GM12878 (cell line): ENCODE measurements around the gene EP400. TPM values are rescaled to one million over a fixed set of nuclear protein-coding genes. Genes with fewer than 3 reads are reported as not detected.

Experiments
- CREB1 ChIP-seq: IDR thresholded peaks from 2 replicates; pipeline ENCODE4 v1.6.1; 2012; ENCODE audit warnings: low read depth, mild to moderate bottlenecking, inconsistent platforms
- HCFC1 ChIP-seq: fragments of 150-350 bp; IDR thresholded peaks from 2 replicates; pipeline ENCODE4 v1.6.1; 2014; ENCODE audit warnings: low read length
- MEF2A ChIP-seq: IDR thresholded peaks from 2 replicates; pipeline ENCODE4 v1.6.1; 2011; ENCODE audit warnings: low read depth, mild to moderate bottlenecking, low read length, moderate library complexity; ENCODE audit not compliant: insufficient read depth
- MXI1 ChIP-seq: fragments of 150-350 bp; IDR thresholded peaks from 2 replicates; pipeline ENCODE4 v1.6.1; 2011; ENCODE audit warnings: low read depth, mild to moderate bottlenecking, inconsistent platforms, low read length, improper control_type of control experiment
- MYC ChIP-seq: IDR thresholded peaks from 2 replicates; pipeline ENCODE4 v1.6.1; 2011; ENCODE audit warnings: mild to moderate bottlenecking, low read length, moderate library complexity, inconsistent platforms; ENCODE audit not compliant: insufficient read depth, insufficient replicate concordance, insufficient read length, severe bottlenecking
- NR2C2 ChIP-seq: IDR thresholded peaks from 2 replicates; pipeline ENCODE4 v1.6.1; 2011; ENCODE audit warnings: borderline replicate concordance, low read depth; ENCODE audit not compliant: control insufficient read depth, insufficient read length
- STAT1 ChIP-seq: fragments of 450-650 bp; conservative IDR thresholded peaks from 2 replicates; pipeline ENCODE4 v1.6.1; 2014; ENCODE audit warnings: antibody characterized with exemption, mild to moderate bottlenecking
- polyA plus RNA-seq, 11 experiments: library from polyadenylated mRNA; depleted of rRNA in 4 of 11; unstranded in 6 of 11; stranded (reverse) in 5 of 11; fragments of >200 nt; fragmentation: Nextera tagmentation in 4 of 11; fragmentation: Illumina TruSeq in 1 of 11; extraction: Ambion mirVana in 4 of 11; extraction: Trizol in 1 of 11; gene quantifications; 1 replicate in 1 of 11; 2 replicates in 10 of 11; pipeline versions ENCODE4 v1.2.1 to v1.2.3, GENCODE V29; 2011 to 2016; ENCODE audit warnings: inconsistent platforms in 2 of 11, missing spikeins in 2 of 11, low read depth in 1 of 11
- total RNA-seq, 4 experiments: library from RNA; depleted of rRNA in 3 of 4; stranded (reverse); fragments of >200 nt in 3 of 4; fragmentation: Illumina TruSeq in 1 of 4; extraction: Trizol in 1 of 4; gene quantifications; 2 replicates each; pipeline versions ENCODE4 v1.2.1 to v1.2.3, GENCODE V29; 2013 to 2021
- TF ChIP-seq, protein P1 (sequence below): fragments of 450-650 bp; IDR thresholded peaks from 2 replicates; pipeline ENCODE4 v1.6.1; 2017; ENCODE audit warnings: low read depth, mild to moderate bottlenecking, moderate library complexity
- TF ChIP-seq, protein P2 (sequence below): fragments of 450-650 bp; IDR thresholded peaks from 2 replicates; pipeline ENCODE4 v1.6.1; 2017; ENCODE audit warnings: mild to moderate bottlenecking, moderate library complexity
- TF ChIP-seq, protein P3 (sequence below): fragments of 150-350 bp; IDR thresholded peaks from 2 replicates; pipeline ENCODE4 v1.6.1; 2016; ENCODE audit warnings: low read depth, low read length
- TF ChIP-seq, protein P4 (sequence below): IDR thresholded peaks from 2 replicates; pipeline ENCODE4 v1.6.1; 2011; ENCODE audit warnings: low read depth, low read length, improper control_type of control experiment, borderline replicate concordance
- TF ChIP-seq, protein P5 (sequence below): IDR thresholded peaks from 2 replicates; pipeline ENCODE4 v1.6.1; 2012; ENCODE audit warnings: low read depth, low read length, improper control_type of control experiment
- TF ChIP-seq, protein P6 (sequence below): fragments of 150-350 bp; IDR thresholded peaks from 2 replicates; pipeline ENCODE4 v1.6.1; 2014; ENCODE audit warnings: mild to moderate bottlenecking, low read depth, low read length

EP400 gene
- total and polyA plus RNA-seq, 10 of the 15 experiments (the other 5 are each of a cell fraction or from before 2014, with no cell fraction given): 3.8 to 44.2 (median 8.4) TPM

DNA sequence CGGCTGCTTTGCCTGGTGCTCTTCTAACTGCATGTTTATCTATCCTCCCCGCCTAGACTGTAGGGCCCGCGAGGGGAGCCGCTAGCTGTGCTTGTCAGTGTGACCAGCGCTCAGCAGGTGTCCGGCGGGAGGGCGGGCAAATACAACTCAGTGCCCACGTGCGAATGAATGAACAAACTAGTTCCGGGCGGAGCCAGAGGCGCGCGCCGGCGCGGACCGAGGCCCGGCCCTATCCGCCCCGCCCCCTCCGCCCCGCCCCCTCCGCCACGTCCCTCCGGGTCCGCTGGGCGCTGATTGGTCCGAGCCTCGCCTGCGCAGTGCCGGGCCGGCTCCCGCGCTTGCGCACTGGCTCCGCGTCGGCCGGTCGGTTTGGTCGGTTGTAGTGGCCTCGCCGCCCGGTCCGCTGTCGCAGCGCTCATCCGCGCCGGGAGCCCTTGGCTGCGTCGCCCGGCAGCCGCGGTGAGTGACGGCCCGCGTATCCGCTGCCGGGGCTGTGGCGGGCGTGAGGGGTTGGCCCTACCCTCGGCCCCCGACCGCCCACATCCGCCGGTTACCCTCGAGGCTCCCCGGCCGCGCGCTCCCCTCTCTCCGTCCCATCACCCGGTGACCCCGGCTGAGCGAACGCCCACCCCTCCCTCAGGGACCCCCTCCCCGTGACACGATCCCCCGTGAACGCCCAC is 134.3 kb downstream of the EP400 start (continued):
- TF ChIP-seq MYC: no peak
- TF ChIP-seq, protein P1, sequence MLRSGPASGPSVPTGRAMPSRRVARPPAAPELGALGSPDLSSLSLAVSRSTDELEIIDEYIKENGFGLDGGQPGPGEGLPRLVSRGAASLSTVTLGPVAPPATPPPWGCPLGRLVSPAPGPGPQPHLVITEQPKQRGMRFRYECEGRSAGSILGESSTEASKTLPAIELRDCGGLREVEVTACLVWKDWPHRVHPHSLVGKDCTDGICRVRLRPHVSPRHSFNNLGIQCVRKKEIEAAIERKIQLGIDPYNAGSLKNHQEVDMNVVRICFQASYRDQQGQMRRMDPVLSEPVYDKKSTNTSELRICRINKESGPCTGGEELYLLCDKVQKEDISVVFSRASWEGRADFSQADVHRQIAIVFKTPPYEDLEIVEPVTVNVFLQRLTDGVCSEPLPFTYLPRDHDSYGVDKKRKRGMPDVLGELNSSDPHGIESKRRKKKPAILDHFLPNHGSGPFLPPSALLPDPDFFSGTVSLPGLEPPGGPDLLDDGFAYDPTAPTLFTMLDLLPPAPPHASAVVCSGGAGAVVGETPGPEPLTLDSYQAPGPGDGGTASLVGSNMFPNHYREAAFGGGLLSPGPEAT: no peak
- TF ChIP-seq, protein P2, sequence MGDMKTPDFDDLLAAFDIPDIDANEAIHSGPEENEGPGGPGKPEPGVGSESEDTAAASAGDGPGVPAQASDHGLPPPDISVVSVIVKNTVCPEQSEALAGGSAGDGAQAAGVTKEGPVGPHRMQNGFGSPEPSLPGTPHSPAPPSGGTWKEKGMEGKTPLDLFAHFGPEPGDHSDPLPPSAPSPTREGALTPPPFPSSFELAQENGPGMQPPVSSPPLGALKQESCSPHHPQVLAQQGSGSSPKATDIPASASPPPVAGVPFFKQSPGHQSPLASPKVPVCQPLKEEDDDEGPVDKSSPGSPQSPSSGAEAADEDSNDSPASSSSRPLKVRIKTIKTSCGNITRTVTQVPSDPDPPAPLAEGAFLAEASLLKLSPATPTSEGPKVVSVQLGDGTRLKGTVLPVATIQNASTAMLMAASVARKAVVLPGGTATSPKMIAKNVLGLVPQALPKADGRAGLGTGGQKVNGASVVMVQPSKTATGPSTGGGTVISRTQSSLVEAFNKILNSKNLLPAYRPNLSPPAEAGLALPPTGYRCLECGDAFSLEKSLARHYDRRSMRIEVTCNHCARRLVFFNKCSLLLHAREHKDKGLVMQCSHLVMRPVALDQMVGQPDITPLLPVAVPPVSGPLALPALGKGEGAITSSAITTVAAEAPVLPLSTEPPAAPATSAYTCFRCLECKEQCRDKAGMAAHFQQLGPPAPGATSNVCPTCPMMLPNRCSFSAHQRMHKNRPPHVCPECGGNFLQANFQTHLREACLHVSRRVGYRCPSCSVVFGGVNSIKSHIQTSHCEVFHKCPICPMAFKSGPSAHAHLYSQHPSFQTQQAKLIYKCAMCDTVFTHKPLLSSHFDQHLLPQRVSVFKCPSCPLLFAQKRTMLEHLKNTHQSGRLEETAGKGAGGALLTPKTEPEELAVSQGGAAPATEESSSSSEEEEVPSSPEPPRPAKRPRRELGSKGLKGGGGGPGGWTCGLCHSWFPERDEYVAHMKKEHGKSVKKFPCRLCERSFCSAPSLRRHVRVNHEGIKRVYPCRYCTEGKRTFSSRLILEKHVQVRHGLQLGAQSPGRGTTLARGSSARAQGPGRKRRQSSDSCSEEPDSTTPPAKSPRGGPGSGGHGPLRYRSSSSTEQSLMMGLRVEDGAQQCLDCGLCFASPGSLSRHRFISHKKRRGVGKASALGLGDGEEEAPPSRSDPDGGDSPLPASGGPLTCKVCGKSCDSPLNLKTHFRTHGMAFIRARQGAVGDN: no peak
- no peak for TF ChIP-seq MEF2A
- no peak for TF ChIP-seq NR2C2
- TF ChIP-seq CREB1: no peak
- TF ChIP-seq, protein P3, sequence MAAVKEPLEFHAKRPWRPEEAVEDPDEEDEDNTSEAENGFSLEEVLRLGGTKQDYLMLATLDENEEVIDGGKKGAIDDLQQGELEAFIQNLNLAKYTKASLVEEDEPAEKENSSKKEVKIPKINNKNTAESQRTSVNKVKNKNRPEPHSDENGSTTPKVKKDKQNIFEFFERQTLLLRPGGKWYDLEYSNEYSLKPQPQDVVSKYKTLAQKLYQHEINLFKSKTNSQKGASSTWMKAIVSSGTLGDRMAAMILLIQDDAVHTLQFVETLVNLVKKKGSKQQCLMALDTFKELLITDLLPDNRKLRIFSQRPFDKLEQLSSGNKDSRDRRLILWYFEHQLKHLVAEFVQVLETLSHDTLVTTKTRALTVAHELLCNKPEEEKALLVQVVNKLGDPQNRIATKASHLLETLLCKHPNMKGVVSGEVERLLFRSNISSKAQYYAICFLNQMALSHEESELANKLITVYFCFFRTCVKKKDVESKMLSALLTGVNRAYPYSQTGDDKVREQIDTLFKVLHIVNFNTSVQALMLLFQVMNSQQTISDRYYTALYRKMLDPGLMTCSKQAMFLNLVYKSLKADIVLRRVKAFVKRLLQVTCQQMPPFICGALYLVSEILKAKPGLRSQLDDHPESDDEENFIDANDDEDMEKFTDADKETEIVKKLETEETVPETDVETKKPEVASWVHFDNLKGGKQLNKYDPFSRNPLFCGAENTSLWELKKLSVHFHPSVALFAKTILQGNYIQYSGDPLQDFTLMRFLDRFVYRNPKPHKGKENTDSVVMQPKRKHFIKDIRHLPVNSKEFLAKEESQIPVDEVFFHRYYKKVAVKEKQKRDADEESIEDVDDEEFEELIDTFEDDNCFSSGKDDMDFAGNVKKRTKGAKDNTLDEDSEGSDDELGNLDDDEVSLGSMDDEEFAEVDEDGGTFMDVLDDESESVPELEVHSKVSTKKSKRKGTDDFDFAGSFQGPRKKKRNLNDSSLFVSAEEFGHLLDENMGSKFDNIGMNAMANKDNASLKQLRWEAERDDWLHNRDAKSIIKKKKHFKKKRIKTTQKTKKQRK: no peak
- TF ChIP-seq, protein P4, sequence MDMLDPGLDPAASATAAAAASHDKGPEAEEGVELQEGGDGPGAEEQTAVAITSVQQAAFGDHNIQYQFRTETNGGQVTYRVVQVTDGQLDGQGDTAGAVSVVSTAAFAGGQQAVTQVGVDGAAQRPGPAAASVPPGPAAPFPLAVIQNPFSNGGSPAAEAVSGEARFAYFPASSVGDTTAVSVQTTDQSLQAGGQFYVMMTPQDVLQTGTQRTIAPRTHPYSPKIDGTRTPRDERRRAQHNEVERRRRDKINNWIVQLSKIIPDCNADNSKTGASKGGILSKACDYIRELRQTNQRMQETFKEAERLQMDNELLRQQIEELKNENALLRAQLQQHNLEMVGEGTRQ: no peak
- TF ChIP-seq, protein P5, sequence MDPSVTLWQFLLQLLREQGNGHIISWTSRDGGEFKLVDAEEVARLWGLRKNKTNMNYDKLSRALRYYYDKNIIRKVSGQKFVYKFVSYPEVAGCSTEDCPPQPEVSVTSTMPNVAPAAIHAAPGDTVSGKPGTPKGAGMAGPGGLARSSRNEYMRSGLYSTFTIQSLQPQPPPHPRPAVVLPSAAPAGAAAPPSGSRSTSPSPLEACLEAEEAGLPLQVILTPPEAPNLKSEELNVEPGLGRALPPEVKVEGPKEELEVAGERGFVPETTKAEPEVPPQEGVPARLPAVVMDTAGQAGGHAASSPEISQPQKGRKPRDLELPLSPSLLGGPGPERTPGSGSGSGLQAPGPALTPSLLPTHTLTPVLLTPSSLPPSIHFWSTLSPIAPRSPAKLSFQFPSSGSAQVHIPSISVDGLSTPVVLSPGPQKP: no peak; the same call in 1 of the 2 replicates
- TF ChIP-seq STAT1: no peak
- TF ChIP-seq, protein P6, sequence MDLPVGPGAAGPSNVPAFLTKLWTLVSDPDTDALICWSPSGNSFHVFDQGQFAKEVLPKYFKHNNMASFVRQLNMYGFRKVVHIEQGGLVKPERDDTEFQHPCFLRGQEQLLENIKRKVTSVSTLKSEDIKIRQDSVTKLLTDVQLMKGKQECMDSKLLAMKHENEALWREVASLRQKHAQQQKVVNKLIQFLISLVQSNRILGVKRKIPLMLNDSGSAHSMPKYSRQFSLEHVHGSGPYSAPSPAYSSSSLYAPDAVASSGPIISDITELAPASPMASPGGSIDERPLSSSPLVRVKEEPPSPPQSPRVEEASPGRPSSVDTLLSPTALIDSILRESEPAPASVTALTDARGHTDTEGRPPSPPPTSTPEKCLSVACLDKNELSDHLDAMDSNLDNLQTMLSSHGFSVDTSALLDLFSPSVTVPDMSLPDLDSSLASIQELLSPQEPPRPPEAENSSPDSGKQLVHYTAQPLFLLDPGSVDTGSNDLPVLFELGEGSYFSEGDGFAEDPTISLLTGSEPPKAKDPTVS: no peak
- TF ChIP-seq MXI1: peak; percentile 96
- no peak; the same call in 1 of the 2 replicates for TF ChIP-seq HCFC1
